ENCODE results near the gene SLFN12L.
A peak's percentile ranks its signal among the peaks of the same experiment; 100 is the strongest.

The SLFN12L gene

DNA sequence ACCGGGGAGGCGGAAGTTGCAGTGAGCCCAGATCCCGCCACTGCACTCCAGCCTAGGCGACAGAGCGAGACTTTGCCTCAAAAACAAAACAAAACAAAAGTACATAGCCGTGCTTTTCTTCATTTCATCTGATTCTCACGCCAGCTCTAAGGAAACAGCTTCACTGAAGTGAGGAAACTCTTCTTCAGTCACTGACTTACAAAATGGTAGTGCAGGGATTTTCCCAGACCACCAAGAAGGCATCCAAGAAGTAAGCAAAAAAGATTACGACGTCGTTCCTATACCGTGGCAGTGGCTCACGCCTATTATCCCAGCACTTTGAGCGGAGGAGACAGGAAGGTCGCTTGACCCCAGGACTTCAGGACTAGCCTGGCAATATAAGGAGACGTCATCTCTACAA, 48.5 kb downstream of the SLFN12L start:
- H3K27ac ChIP-seq (ENCODE audit: low read depth, low read length, poor library complexity, severe bottlenecking) = no peak overlapping the region
- no peaks in the 10 kb centered on the region for H3K9me3 ChIP-seq (ENCODE audit: low read length)
- no peaks in the 10 kb centered on the region for H4K20me1 ChIP-seq (ENCODE audit: insufficient read depth, low read length)
- no peaks in the 10 kb centered on the region for H3K79me2 ChIP-seq (ENCODE audit: insufficient read depth, low read length)
- H3K36me3 ChIP-seq (ENCODE audit: insufficient read depth, low read length) = no peaks in the 10 kb centered on the region
- no peak overlapping the region for H3K4me2 ChIP-seq (ENCODE audit: low read length)
- no peaks in the 10 kb centered on the region for H3K9me2 ChIP-seq (ENCODE audit: low read depth, low read length)
- no peaks in the 10 kb centered on the region for H3K4me1 ChIP-seq (ENCODE audit: insufficient read depth, low read length, severe bottlenecking)
- no peak overlapping the region for H2AFZ ChIP-seq (ENCODE audit: low read length)
- no peaks in the 10 kb centered on the region for H3F3A ChIP-seq (ENCODE audit: insufficient read depth, low read length)
- H3K9ac ChIP-seq (ENCODE audit: low read length) = no peak overlapping the region
- no peak overlapping the region for H3K4me3 ChIP-seq (ENCODE audit: low read depth, low read length, poor library complexity, severe bottlenecking)
- H3K27me3 ChIP-seq (ENCODE audit: insufficient read depth, low read length) = 0 out of 2 replicates have a peak, but pooled peaks cover 12% of the 10 kb centered on the region
- TF ChIP-seq, protein P1, sequence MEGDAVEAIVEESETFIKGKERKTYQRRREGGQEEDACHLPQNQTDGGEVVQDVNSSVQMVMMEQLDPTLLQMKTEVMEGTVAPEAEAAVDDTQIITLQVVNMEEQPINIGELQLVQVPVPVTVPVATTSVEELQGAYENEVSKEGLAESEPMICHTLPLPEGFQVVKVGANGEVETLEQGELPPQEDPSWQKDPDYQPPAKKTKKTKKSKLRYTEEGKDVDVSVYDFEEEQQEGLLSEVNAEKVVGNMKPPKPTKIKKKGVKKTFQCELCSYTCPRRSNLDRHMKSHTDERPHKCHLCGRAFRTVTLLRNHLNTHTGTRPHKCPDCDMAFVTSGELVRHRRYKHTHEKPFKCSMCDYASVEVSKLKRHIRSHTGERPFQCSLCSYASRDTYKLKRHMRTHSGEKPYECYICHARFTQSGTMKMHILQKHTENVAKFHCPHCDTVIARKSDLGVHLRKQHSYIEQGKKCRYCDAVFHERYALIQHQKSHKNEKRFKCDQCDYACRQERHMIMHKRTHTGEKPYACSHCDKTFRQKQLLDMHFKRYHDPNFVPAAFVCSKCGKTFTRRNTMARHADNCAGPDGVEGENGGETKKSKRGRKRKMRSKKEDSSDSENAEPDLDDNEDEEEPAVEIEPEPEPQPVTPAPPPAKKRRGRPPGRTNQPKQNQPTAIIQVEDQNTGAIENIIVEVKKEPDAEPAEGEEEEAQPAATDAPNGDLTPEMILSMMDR (IDR thresholded peaks at IDR 0.05; ENCODE audit: low read length) = no peak
- no peak for TF ChIP-seq EZH2 (IDR thresholded peaks at IDR 0.05; ENCODE audit: borderline replicate concordance, low read length)

- Histone ChIP-seq H3K79me2 (ENCODE audit: insufficient read depth, low read length) (no peaks in the 10 kb centered on the region), H3K4me2 (ENCODE audit: low read length) (peak overlapping the region; percentile 32; the same call in 1 of the 2 replicates), H3K36me3 (ENCODE audit: insufficient read depth, low read length) (no peaks in the 10 kb centered on the region), H3K9ac (ENCODE audit: low read length) (no peak overlapping the region), H3K9me2 (ENCODE audit: low read depth, low read length) (no peaks in the 10 kb centered on the region), H3F3A (ENCODE audit: insufficient read depth, low read length) (no peaks in the 10 kb centered on the region), H4K20me1 (ENCODE audit: insufficient read depth, low read length) (no peaks in the 10 kb centered on the region), H2AFZ (ENCODE audit: low read length) (no peak overlapping the region), H3K4me1 (ENCODE audit: insufficient read depth, low read length, severe bottlenecking) (no peaks in the 10 kb centered on the region), H3K4me3 (ENCODE audit: low read depth, low read length, poor library complexity, severe bottlenecking) (no peak overlapping the region), H3K27me3 (ENCODE audit: insufficient read depth, low read length) (peaks cover 12% of the 10 kb centered on the region; the same call in 1 of the 2 replicates), H3K9me3 (ENCODE audit: low read length) (no peaks in the 10 kb centered on the region), H3K27ac (ENCODE audit: low read depth, low read length, poor library complexity, severe bottlenecking) (no peak overlapping the region)
- TF ChIP-seq, protein P1 (IDR thresholded peaks at IDR 0.05; ENCODE audit: low read length) = no peak
- no peak for TF ChIP-seq EZH2 (IDR thresholded peaks at IDR 0.05; ENCODE audit: borderline replicate concordance, low read length)
Observed at GRCh38 chr17:35486920-35487732, 50.4 kb downstream of the SLFN12L start.

DNA sequence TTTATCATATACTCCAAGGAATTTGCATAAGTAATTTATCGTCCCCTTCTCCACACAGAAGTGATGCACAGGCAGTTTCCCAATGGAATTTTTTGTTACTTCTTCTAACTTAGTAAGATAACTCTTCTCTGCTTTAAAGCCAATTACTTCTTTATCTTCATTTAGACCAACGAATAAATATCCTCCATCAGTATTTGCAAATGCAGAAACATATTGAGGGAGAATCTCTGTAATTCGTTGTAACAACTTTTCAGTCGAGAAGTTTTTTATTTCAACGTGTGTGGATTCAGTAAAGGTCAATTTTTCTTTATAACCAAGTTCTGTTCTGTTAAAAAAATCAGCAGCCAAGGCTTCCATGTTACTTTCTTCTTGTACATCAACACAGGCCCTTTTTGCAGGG, 58.2 kb downstream of the SLFN12L start:
- Histone ChIP-seq H3K9me3 (ENCODE audit: low read length) (no peaks in the 10 kb centered on the region), H3K27ac (ENCODE audit: low read depth, low read length, poor library complexity, severe bottlenecking) (no peak overlapping the region), H3F3A (ENCODE audit: insufficient read depth, low read length) (no peaks in the 10 kb centered on the region), H2AFZ (ENCODE audit: low read length) (no peak overlapping the region), H3K79me2 (ENCODE audit: insufficient read depth, low read length) (no peaks in the 10 kb centered on the region), H3K4me3 (ENCODE audit: low read depth, low read length, poor library complexity, severe bottlenecking) (no peak overlapping the region), H4K20me1 (ENCODE audit: insufficient read depth, low read length) (no peaks in the 10 kb centered on the region), H3K9ac (ENCODE audit: low read length) (no peak overlapping the region), H3K9me2 (ENCODE audit: low read depth, low read length) (no peaks in the 10 kb centered on the region), H3K4me1 (ENCODE audit: insufficient read depth, low read length, severe bottlenecking) (no peaks in the 10 kb centered on the region), H3K4me2 (ENCODE audit: low read length) (no peak overlapping the region), H3K27me3 (ENCODE audit: insufficient read depth, low read length) (no peaks in the 10 kb centered on the region; the same call in 1 of the 2 replicates), H3K36me3 (ENCODE audit: insufficient read depth, low read length) (no peaks in the 10 kb centered on the region)
- TF ChIP-seq, protein P1 (IDR thresholded peaks at IDR 0.05; ENCODE audit: low read length) = no peak
- TF ChIP-seq EZH2 (IDR thresholded peaks at IDR 0.05; ENCODE audit: borderline replicate concordance, low read length) = no peak
